Suprapubic skin (tissue), 4 donors: ENCODE data around the gene SH2D3C.

Source experiments
- CTCF ChIP-seq, 2 donors: fragments of 200-600 bp in 1 of 2; fragments of 450-650 bp in 1 of 2; sonication (generic) in 1 of 2; IDR thresholded peaks; one replicate each; pipeline ENCODE4 v1.5.1; 2016 to 2019; ENCODE audit warnings: antibody characterized with exemption in 2 of 2, mild to moderate bottlenecking in 1 of 2, moderate library complexity in 1 of 2
- EP300 ChIP-seq: sonication (generic); formaldehyde crosslinking; IDR thresholded peaks from one replicate; pipeline ENCODE4 v1.6.1; 2017; ENCODE audit warnings: antibody characterized with exemption
- POLR2A ChIP-seq, 2 donors: fragments of 450-650 bp; IDR thresholded peaks; one replicate each; pipeline ENCODE4 v1.6.1; 2017; ENCODE audit warnings: antibody characterized with exemption in 2 of 2, mild to moderate bottlenecking in 2 of 2, moderate library complexity in 2 of 2
- POLR2AphosphoS5 ChIP-seq, 3 donors: sonication (generic); formaldehyde crosslinking; IDR thresholded peaks; one replicate each; pipeline ENCODE4 v1.6.1; 2017; ENCODE audit warnings: antibody characterized with exemption in 3 of 3

DNA sequence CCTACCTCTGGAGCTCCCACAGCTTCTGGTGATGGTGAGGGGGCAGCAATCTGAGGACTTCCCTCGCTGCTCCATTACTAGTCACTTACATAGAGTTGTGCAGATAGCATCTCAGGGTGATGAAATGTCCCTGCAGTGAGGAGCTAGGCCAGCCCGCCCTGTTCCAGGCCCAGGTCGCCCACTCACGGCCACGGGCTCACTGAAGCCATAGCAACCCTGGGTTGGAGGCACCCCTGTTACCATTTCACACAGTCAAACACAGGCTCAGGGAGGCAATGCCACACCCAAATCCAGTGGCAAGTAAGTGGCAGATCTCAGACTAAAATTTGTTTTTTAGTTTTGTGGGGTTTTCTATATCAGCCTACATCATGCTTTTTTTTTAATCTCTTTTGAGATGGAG is 19.6 kb downstream of the SH2D3C start:
- no peak for TF ChIP-seq CTCF (IDR thresholded peaks at IDR 0.05)
- TF ChIP-seq POLR2A (IDR thresholded peaks at IDR 0.05): no peak
- no peak for TF ChIP-seq EP300
- no peak for TF ChIP-seq POLR2AphosphoS5 (IDR thresholded peaks at IDR 0.05)
